ENCODE results near the gene KIF3B.
A peak's percentile ranks its signal among the peaks of the same experiment; 100 is the strongest.
"Not testable (repeated sequence)": the region's sequence is repeated elsewhere in the genome, so short reads cannot be mapped to it uniquely, and the experiment has no call there.

KIF3B gene

DNA sequence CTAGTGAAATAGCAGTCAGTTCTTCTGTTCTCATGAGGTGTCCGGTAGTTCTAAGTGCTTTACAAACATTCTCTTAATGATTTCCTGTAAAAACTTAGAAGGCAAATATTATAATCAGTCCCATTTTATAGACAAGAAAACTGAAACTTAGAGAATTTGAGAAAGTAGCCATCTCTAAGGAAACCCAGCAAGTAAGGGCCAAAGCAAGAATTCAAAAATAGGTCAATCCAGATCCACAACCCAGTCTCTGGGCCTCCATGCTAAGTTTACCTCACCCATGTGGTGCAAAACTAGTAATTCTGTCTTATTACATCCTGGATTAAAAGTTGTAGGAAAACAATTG is 53.1 kb downstream of the KIF3B start:
- DNase-seq (ENCODE audit: low spot score): no peak

- no peak for DNase-seq (ENCODE audit: low spot score)
Measured at GRCh38 chr20:32332614-32333013, 55.2 kb downstream of the KIF3B start.

DNA sequence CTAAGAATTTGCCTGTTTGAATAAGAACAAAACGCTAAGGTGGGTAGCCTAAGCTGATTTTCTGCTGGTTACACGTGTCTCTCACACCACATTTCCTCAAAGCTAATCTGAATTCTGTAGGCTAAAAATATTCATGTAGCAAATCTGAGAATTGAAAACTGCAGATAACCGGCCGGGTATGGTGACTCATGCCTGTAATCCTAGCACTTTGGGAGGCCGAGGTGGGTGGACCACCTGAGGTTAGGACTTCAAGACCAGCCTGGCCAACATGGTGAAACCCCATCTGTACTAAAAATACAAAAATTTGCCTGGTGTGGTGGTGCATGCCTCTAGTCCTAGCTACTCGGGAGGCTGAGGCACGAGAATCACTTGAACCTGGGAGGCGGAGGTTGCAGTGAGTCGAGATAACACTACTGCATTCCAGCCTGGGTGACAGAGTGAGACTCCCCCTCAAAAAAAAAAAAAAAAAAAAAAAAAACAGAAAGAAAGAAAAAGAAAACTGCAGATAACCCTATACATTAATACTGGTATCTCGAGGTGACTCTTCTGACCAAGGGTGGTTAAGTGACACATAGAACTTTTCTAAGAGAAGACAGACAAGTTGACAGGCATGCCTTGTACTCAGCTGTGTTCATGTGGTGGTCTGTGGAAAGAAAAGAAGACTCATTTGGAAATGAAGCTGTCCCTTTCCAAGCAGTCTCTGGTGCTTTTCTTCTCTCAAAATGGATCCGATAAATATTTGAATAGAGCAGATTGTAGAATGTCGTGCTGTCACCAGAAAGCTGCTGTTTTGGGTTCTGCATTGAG is 55.9 kb downstream of the KIF3B start:
- peak; percentile 29 for DNase-seq (ENCODE audit: low spot score)

DNA sequence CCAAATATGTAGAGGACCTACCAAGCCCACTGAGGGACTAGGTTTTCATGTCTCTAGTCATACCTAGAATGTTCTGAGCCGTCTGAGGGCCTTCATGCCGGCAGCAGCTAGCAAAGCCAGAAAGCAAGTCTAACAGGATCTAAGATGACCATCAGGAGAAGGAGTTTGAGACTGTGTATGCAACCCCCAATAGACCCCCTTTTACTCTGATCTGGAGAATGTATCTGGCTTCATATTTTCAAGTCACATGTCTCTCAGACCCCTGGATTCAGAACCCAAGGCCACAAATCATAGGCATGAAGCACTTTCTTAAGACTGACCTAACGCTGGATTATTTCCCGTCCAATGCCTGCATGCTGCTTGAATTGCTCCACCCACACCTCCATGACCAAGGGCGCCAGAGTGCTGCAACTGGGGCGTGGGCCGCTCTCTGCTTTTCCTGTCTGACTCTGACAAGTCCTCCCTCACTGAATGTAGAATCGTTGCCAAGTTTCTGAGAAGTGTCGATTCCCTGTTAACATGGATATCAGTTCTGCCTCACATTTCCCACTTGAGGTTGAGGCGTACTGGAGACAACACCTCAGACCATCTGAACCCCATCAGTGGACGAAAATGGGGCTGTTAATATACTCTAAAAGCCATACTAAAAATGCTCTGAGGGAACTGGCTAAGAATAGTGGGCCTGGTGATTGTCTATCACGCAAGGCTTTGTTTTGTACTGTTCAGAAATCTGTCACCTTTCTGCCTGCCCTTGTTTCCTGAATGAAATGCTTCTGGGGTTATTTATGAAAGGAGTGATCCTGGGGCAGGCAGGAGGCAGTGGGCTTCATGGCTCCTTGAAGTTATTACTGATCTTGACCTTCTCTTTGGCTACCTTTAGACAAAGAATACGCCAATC is 56.8 kb downstream of the KIF3B start:
- peak; percentile 80 for DNase-seq (ENCODE audit: low spot score)

- DNase-seq (ENCODE audit: low spot score): peak; percentile 47
Measured at GRCh38 chr20:32336918-32337347, 59.5 kb downstream of the KIF3B start.

DNA sequence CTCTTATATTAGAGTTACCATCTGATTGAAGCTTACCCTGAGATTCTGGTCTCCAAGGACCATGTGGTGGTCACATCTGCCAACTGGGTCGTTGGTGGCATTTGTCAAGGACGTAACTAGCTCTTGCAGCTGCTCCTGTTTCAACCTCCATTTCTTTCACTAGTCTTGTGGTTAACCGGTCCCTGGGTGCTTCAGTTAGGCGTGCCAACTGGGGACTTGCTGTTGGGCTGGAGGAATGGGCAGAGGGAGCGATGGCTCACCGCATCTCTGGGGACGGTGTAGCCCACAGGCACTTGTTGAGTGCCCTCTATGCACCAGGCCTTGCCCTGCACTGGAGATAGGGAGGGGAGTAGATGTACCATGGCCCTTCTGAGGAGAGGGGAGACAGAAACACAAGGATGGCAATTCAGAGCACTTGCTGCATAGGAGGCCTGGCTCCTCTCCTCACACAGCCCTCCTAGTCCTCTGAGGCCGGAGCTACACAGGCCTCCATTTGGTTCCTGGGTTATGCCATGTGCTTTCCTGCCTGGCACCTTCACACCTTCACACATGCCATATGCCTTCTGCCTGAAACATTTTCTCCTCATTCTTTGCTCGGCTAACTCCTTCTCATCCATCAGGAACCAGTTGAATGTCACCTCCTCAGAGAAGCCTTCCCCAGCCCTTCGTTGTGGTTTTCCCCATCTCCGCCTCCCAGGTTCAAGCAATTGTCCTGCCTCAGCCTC is 60.6 kb downstream of the KIF3B start:
- no peak for DNase-seq (ENCODE audit: low spot score)

GRCh38 chr20:32338665-32339064 is 61.2 kb downstream of the KIF3B start:
- no peak for DNase-seq (ENCODE audit: low spot score)

- DNase-seq (ENCODE audit: low spot score): no peak
Measured at GRCh38 chr20:32339116-32339515, 61.7 kb downstream of the KIF3B start.

- not testable (repeated sequence) for DNase-seq (ENCODE audit: low spot score)
Measured at GRCh38 chr20:32341053-32341452, 63.6 kb downstream of the KIF3B start.

DNA sequence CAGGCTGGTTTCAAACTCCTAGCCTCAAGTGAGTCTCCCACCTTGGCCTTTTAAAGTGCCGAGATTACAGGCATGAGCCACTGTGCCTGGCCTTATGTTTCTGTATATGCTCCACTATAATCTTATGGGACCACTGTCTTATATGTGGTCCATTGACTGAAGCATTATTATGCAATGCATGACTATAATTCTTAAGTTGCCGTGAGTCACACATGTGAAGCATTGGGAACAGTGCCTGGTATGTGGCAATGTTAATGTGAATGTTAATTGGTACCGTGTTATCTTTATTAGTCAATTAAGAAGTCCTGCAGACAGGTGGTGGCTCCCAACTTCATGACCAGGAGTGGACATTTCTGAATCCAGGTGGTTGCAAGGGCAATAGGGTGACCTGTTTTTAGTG is 66.0 kb downstream of the KIF3B start:
- no peak for DNase-seq (ENCODE audit: low spot score)

DNA sequence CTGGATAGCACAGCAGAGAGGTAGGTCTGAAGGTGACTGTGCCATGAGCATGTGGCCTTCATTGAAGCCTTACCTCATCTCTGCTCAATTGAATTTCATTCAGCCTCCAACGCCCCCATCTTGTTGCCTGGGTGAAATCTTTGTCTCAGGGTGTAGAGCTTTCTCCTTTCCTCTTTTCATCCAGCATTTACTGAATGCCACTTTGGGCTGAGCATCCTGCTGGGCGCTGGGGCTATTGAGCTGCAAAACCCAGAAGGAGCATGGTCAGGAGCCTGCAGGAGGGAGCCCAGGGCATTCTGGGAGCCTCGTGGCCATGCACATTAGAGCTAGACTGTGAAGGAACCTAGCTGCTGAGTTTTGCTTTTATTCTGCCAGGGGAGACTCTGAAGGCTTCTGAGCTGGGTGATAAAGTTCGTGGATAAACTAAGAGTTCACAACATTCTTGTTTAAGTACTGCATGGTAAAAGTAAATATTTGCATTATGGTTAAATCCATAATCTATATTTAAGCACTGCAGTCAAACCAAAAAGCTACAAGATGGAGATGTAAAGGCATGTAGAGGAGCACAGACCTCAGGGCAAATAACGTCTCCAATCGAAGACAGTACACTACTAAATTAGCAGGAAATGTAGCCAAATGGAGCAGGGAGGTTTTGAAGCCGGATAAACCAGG is 67.5 kb downstream of the KIF3B start:
- no peak for DNase-seq (ENCODE audit: low spot score)

DNA sequence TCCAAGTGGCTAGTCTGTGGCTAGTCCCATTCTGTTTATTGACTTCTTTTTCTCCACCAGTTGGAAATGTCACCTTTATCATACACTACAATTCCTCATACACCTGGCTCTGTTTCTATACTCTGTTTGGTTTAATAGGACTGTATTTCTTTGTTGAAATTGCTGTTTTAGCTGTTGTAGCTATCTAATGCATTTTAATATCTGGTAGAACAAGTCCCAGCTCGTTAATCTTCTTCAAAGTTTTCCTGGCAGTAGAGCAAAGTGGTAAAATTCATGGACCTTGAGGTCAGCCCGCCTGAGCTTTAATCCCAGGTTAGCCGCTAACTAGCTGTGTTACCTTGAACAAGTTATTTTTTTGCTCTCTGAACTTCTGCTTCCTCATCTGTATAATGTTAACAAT is 70.8 kb downstream of the KIF3B start:
- no peak for DNase-seq (ENCODE audit: low spot score)

DNA sequence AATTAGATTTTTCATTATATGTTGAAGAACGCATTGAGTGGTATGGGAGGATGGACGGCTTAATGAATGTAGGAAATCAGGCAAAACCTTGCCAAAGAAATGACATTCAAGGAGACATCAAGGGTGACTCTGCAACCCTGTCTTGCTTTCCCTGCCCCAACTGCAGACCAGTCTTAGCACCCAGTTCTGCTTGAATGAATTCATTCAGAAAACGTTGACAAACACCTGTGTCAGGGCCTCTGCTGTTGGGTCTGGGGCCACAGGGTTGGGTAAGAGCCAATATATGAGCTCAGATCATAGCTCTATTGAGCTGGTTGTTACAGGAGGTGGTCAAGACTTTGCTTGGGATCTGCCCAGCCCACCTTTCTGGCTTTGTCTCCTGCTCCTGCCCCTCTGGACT is 73.0 kb downstream of the KIF3B start:
- no peak for DNase-seq (ENCODE audit: low spot score)

GRCh38 chr20:32352121-32352720 is 74.8 kb downstream of the KIF3B start:
- no peak for DNase-seq (ENCODE audit: low spot score)

DNA sequence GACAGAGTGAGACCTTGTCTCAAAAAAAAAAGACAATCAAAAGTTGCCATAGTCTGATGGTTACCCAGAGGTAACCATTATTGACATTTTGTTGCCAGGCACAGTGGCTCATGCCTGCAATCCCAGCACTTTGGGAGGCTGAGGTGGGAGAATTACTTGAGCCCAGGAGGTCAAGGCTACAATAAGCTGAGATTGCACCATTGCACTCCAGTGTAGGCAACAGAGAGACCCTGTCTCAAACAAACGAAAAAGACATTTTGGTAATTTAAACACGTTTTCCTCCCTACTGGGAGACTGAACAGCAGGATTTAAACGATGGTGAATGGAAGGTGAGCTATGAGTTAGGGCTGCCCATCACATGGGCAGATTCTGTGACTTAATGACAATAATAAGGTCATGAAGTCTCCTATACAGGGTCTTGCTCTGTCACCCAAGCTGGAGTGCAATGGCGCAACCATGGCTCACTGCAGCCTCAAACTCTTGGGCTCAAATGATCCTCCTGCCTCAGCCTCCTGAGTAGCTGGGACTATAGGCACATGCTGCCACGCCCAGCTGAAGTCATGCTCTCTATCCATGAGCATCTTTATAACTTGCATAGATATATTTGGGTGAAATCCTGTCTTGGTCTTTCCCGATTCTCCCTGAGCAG is 76.5 kb downstream of the KIF3B start:
- DNase-seq (ENCODE audit: low spot score): no peak

DNA sequence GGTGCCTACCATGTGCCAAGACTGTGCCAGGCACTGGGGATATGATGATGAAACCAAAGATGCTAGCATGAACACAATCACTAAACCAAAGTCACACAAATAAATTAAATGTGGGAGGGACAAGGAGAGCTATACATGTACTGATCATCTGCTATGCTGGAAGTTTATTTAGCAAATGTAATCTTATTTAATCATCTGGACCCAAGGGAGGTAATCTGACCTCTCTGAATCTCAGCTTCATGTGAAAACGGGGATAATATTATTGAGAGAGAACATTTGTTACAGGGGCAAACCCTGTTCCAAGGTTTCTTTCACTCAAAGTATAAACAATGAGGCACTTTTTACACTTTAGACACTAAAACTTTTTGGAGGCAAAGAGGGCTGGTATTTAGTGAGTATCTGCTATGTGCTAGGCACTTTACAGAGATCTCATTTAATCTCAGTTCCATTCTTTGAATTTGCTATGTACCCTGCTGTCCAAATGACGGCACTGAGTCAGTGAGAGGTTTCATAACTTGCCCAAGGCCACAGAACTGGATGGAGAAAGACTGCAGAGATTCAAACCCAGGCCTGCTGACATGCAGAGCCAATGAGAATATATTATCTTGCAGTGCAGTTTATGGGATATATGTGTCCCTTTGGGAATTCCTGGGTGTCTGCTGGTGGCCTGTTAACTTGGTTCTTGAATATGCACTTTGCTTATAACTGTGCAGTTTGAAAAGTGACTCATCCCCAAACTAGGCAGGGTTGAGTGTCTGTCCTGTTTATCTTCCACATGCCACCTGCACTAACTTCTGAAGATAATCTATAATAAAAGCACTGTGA is 77.4 kb downstream of the KIF3B start:
- DNase-seq (ENCODE audit: low spot score): no peak

DNA sequence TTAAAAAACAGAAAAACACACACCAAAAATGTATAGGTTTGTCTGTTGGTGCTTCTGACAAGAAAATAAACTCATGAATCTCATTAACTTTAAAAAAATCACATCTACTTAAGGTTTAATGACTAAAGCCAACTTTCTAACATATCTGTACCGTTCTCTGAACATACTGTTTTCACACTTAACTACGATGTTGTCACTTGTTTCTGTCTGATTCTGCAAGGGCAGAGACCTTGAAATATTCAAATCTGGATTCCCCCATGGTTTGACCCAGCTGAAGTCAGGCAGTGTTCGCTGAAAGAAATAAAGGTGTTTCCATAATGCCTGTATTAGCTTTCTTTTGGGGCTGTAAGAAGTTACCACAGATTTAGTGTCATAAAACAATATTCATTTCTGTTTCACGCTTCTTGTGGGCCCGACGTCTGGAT is 78.0 kb downstream of the KIF3B start:
- no peak for DNase-seq (ENCODE audit: low spot score)

- not testable (repeated sequence) for DNase-seq (ENCODE audit: low spot score)
Measured at GRCh38 chr20:32355907-32356621, 78.6 kb downstream of the KIF3B start.

DNA sequence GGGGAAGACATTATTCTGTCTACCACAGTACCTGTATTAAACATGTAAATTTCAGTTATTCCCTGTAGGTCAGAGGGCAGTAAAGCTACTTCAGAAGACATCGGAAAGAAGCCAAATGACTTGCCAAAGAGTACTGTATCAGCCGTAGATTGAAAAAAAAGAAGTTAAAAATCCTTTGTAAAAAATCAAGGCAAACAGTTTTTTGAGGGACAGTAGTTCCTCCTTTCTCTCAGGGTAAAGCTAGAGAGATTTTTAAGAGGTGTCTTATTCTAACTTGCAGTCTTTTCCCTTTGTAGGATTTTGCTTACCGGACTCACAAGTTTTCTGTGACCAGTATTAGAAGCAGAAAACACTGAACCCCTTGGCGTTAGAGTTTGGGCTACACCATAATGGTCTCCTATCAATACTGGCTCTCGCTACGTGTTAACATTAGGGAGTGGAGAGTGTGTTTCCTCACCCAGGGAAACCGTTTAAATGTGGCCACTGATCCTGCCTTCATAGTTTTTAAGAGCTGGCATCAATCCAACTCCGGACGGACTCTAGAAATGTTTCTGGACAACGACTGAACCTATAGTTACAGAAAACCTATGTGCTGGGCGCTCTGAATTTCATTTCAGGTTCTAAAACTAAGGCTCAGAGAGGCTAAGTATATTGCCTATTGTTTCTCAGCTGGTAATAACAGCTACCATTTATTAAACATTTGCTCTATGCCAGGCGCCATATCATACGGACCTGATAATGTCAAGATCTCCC is 79.3 kb downstream of the KIF3B start:
- DNase-seq (ENCODE audit: low spot score): no peak

Measured in hematopoietic multipotent progenitor cell treated with erythropoietin and hydrocortisone succinate and interleukin-3 and kit ligand, for 17 days (in vitro differentiated cells).